HG02610 (cell line): ENCODE measurements around the gene LRGUK.
A peak's percentile ranks its signal among the peaks of the same experiment; 100 is the strongest.
"Not testable (repeated sequence)": the region's sequence is repeated elsewhere in the genome, so short reads cannot be mapped to it uniquely, and the experiment has no call there.

ENCODE experiments used
- ATAC-seq: cut with Tn5 transposase; IDR thresholded peaks from one replicate; pipeline ENCODE4 v1.9.1; 2021; ENCODE audit warnings: mild to moderate bottlenecking, moderate library complexity; ENCODE audit not compliant: unreplicated experiment

LRGUK gene

GRCh38 chr7:134126966-134127848 lies at the start of gene LRGUK:
Gene LRGUK (plus strand): TSS chr7:134127340. CDS start chr7:134127368, 28 bp downstream.
- ATAC-seq, result peak; percentile 100

- not testable (repeated sequence) for ATAC-seq
Observed at GRCh38 chr7:134077560-134077959, 49.6 kb upstream of the LRGUK start.

GRCh38 chr7:134078991-134079390 lies 48.1 kb upstream of the LRGUK start:
- no peak for ATAC-seq

- ATAC-seq, result no peak
Observed at GRCh38 chr7:134081695-134082094, 45.4 kb upstream of the LRGUK start.

GRCh38 chr7:134083766-134084487 lies 43.2 kb upstream of the LRGUK start:
- ATAC-seq, result no peak

GRCh38 chr7:134084488-134085144 lies 42.5 kb upstream of the LRGUK start:
- no peak for ATAC-seq

GRCh38 chr7:134085311-134085710 lies 41.8 kb upstream of the LRGUK start:
- ATAC-seq, result no peak

GRCh38 chr7:134086998-134087735 lies 40.0 kb upstream of the LRGUK start:
- ATAC-seq, result no peak

GRCh38 chr7:134088199-134088598 lies 38.9 kb upstream of the LRGUK start:
- no peak for ATAC-seq

GRCh38 chr7:134089446-134089845 lies 37.7 kb upstream of the LRGUK start:
- ATAC-seq, result no peak

GRCh38 chr7:134098072-134098471 lies 29.1 kb upstream of the LRGUK start:
- no peak for ATAC-seq

- no peak for ATAC-seq
Observed at GRCh38 chr7:134101716-134102115, 25.4 kb upstream of the LRGUK start.

- no peak for ATAC-seq
Observed at GRCh38 chr7:134104166-134104565, 23.0 kb upstream of the LRGUK start.

- no peak for ATAC-seq
Observed at GRCh38 chr7:134105841-134106240, 21.3 kb upstream of the LRGUK start.

GRCh38 chr7:134108802-134109201 lies 18.3 kb upstream of the LRGUK start:
- ATAC-seq, result no peak

- no peak for ATAC-seq
Observed at GRCh38 chr7:134113655-134114054, 13.5 kb upstream of the LRGUK start.

- ATAC-seq, result no peak
Observed at GRCh38 chr7:134114992-134115391, 12.1 kb upstream of the LRGUK start.

- ATAC-seq, result no peak
Observed at GRCh38 chr7:134120405-134120804, 6.7 kb upstream of the LRGUK start.

- ATAC-seq, result no peak
Observed at GRCh38 chr7:134121632-134122139, 5.5 kb upstream of the LRGUK start.

- ATAC-seq, result no peak
Observed at GRCh38 chr7:134122980-134123379, 4.2 kb upstream of the LRGUK start.

GRCh38 chr7:134126146-134126545 lies 994 bp upstream of the LRGUK start:
- no peak for ATAC-seq
